Transverse colon (tissue), 3 donors: ENCODE data around the gene DYNC1I1.

ENCODE experiments used
- CTCF ChIP-seq, 5 experiments: fragments of 200-600 bp in 3 of 5; fragments of 450-650 bp in 2 of 5; sonication (generic) in 3 of 5; IDR thresholded peaks; 1 replicate in 2 of 5; 2 replicates in 3 of 5; pipeline ENCODE4 v1.5.1; 2016 to 2017; ENCODE audit warnings: antibody characterized with exemption in 5 of 5, inconsistent platforms in 3 of 5, mild to moderate bottlenecking in 2 of 5, moderate library complexity in 1 of 5
- POLR2A ChIP-seq: fragments of 450-650 bp; IDR thresholded peaks from one replicate; pipeline ENCODE4 v1.6.1; 2016; ENCODE audit warnings: antibody characterized with exemption, mild to moderate bottlenecking, moderate library complexity

DNA sequence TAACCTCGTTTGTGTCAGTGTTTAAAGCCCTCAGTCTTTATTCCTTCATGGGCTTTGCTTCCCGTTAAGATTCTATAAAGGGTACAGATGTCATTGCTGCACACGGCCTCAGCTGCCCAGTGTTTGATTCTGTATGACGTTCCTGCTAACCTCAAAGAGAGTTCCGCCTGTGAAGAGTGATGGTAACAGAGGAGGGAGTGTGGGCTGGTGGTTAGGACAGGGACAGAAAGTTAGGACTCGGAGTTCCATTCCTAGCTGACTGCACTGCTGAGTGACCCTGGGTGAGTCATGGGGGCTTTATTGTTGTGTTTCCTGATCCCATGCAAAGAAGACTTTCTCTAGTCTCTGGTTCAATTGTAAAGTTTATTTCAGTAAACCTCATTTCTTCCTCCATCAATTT, 227.1 kb downstream of the DYNC1I1 start:
- TF ChIP-seq POLR2A (no peak), CTCF (IDR thresholded peaks at IDR 0.05) (no peak)
